GM12864 (cell line): ENCODE results near the gene LMTK3.
"Not testable (repeated sequence)": the region's sequence is repeated elsewhere in the genome, so short reads cannot be mapped to it uniquely, and the experiment has no call there.

Experiments
- DNase-seq: peaks from one replicate; pipeline ENCODE4 v3.0.0-alpha.2; 2011; ENCODE audit warnings: low read depth
- H3K4me3 ChIP-seq: 2 replicates; pipeline ENCODE4 v1.5.1; 2011; ENCODE audit warnings: mild to moderate bottlenecking, low read depth, low read length, control low read depth
- CTCF ChIP-seq: IDR thresholded peaks from 2 replicates; pipeline ENCODE4 v1.5.1; 2011; ENCODE audit warnings: low read depth, mild to moderate bottlenecking, moderate library complexity, low read length, control low read depth, inconsistent platforms; ENCODE audit errors: missing control alignments

Gene LMTK3

GRCh38 chr19:48524732-48525131, 13.1 kb upstream of the LMTK3 start:
- H3K4me3 ChIP-seq, result no peak overlapping the region
- no peak for TF ChIP-seq CTCF

GRCh38 chr19:48524221-48524620, 12.6 kb upstream of the LMTK3 start:
- H3K4me3 ChIP-seq, result no peak overlapping the region
- TF ChIP-seq CTCF, result no peak
- DNase-seq, result no peak

More at GRCh38 chr19:48524732-48525131, 13.1 kb upstream of the LMTK3 start:
- no peak for DNase-seq

GRCh38 chr19:48520134-48520533, 8.5 kb upstream of the LMTK3 start:
- no peak for DNase-seq
- H3K4me3 ChIP-seq, result no peak overlapping the region
- TF ChIP-seq CTCF, result no peak

- not testable (repeated sequence) for DNase-seq, H3K4me3 ChIP-seq
Observed at GRCh38 chr19:48519426-48519825, 7.8 kb upstream of the LMTK3 start.

- TF ChIP-seq CTCF, result no peak
- no peak for DNase-seq
Observed at GRCh38 chr19:48518207-48518606, 6.6 kb upstream of the LMTK3 start.

GRCh38 chr19:48516536-48516935, 4.9 kb upstream of the LMTK3 start:
- no peak overlapping the region for H3K4me3 ChIP-seq
- no peak for TF ChIP-seq CTCF
- DNase-seq, result no peak

More at GRCh38 chr19:48518207-48518606, 6.6 kb upstream of the LMTK3 start:
- H3K4me3 ChIP-seq, result no peak overlapping the region

- H3K4me3 ChIP-seq, result peak overlapping the region; percentile 60
Observed at GRCh38 chr19:48514123-48514458, 2.5 kb upstream of the LMTK3 start.

More at GRCh38 chr19:48514123-48514458, 2.5 kb upstream of the LMTK3 start:
- DNase-seq, result no peak
- no peak for TF ChIP-seq CTCF
